CD4-positive, alpha-beta T cell treated with Interleukin-2 at 100 ng/mL for 4 hours (primary cell): Measurements from ENCODE around the gene STK10.

Experiments used
- DNase-seq: peaks from one replicate; pipeline ENCODE4 v3.0.0-alpha.2; 2020; ENCODE audit warnings: low spot score

STK10 gene

GRCh38 chr5:172007175-172008110 is 180.6 kb downstream of the STK10 start:
- no peak for DNase-seq

GRCh38 chr5:172006321-172007174 is 181.5 kb downstream of the STK10 start, which contains the start of gene FBXW11:
Gene FBXW11 (minus strand): TSS chr5:172006638. CDS start chr5:172006502, 136 bp downstream.
- peak; percentile 96 for DNase-seq

- no peak for DNase-seq
Measured at GRCh38 chr5:172005708-172006320, 182.2 kb downstream of the STK10 start.

GRCh38 chr5:172004824-172005237 is 183.2 kb downstream of the STK10 start:
- DNase-seq, result peak; percentile 36

DNA sequence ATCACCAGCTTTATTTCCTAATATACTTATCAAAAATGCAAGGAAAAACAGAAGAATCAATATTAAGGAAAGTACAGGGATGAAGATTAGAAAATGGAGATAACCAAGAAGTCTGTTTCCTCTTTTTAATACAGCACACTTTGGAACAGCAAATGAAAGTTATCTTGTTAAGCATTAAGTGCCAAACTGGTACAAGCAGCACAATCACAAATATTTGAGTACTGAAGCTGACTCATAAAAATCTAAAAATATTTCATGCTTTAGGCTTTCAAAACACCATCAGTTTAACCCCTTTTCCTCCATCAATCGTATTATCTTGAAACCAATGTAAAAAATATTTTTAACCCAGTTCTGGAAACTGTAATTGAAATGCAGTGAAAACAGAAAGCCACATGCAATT is 184.3 kb downstream of the STK10 start:
- DNase-seq, result no peak

DNA sequence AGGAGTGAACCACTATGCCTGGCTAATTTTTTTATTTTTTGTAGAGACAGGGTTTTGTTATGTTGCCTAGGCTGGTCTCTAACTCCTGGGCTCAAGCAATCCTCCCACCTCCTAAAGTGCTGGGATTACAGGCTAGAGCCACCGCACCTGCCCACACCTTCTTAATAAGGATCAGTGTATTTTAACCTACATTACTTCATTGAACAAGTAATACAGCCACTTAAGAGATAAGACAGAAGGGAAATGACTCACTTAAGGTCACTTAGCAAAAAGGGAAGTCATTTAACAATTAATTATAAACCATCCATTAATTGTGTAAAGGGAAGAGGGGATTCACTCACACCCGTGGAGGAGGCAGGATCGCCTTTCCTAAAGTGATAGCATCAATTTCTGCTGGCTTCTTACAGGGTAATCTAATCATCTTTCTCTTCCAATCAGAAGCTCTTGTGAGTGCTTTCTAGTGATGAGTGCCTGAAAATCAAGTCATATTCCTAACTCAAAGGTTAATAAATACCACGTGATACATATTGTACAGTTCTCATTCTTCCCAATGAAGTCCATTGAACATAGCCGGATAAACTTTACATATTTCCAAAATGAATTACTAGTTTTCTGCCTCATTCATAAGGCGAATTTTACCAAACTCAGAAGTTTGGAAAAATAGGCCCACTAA is 185.0 kb downstream of the STK10 start:
- no peak for DNase-seq

GRCh38 chr5:172002310-172002709 is 185.7 kb downstream of the STK10 start:
- DNase-seq, result peak; percentile 34

- no peak for DNase-seq
Measured at GRCh38 chr5:171999877-172000276, 188.1 kb downstream of the STK10 start.

GRCh38 chr5:171999100-171999499 is 188.9 kb downstream of the STK10 start:
- DNase-seq, result no peak

- no peak for DNase-seq
Measured at GRCh38 chr5:171997011-171997410, 191.0 kb downstream of the STK10 start.

DNA sequence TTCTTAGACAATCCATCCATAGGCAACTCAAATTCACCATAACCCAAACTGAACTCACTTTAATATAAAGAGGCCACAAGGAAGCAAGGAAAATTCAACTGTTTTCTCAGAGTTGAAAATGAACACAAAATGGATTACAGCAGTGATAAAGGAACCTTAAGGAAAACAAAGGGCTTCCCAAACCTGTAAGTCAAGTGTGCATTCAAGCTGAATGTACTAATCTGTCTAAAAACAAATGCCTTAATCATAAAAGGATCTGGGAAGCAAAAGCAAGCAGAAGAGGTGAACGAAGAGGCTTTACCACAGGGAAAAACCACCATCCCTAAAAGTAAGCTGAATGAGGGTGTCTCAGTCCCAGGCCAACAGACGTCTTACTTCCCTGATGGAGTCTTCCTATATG is 195.2 kb downstream of the STK10 start:
- no peak for DNase-seq

DNA sequence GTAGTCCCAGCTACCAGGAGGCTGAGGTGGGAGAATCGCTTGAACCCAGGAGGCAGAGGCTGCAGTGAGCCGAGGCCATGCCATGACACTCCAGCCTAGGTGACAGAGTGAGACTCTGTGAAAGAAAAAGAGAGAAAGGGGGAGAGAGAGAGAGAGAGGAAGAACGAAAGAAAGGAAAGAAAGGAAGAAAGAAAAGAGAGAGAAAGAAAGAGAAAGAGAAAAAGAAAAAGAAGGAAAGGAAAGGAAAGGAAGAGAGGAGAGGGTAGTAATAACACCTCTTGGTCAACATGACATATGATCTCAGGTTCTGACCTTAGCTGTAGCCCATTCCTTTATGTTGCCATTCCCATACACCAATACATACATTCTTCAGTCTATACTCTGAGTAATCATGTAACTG is 195.7 kb downstream of the STK10 start:
- no peak for DNase-seq
